Measurements from ENCODE around the gene STK11. TPM values are rescaled to one million over a fixed set of nuclear protein-coding genes. Genes with fewer than 3 reads are reported as not detected.

STK11 gene
- total RNA-seq, 3 donors from 2014 or later (not counting 1 experiment from before 2014, with no cell fraction given) = 51.5 to 61.1 (median 54.0) TPM

DNA sequence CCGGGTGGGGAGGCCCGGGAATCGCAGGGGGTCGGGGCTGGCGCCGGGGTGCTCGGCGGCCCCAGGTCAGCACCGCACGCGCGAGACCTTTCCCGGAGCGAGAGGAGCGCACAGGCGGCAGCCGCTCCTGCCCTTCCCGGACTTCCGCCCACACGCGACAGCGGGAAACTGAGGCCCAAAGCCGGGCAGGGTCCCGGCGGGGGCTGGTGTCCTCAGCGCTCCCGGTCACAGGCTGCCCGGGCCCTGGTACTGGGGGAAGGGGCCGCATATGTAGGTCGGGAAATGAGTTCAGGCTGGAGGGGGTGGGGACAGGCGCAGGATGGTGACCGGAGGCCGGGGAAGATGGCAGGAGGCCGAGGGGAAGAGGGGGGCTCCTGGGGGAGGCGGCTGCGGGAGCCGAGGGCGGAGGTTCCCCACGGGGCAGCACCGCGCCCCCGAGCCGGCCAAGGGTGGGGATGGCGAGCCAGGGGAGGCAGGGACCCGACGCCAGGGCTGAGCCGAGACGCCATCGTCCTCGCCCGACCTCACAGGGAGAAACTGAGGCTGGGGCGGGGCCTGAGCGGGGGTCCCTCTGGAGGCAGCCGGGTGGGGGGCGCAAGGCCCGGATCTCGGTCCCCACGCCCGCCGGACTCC is 31.6 kb downstream of the STK11 start:
- H3K27me3 Mint-ChIP-seq (ENCODE audit: low read depth in 2 of 2) = peaks cover 10 to 14% of the 10 kb centered on the region in 2 donors
- H3K4me3 Mint-ChIP-seq = peak overlapping the region; percentile 65
- no peaks in the 10 kb centered on the region for H3K9me3 ChIP-seq (ENCODE audit: control insufficient read depth, insufficient read depth, low read length)
- no peak overlapping the region for H3K4me3 ChIP-seq (ENCODE audit: low read length)
- WGBS (ENCODE audit: insufficient coverage) = under 1% methylated on average over 60 of the region's 60 CpGs
- TF ChIP-seq, protein P1, sequence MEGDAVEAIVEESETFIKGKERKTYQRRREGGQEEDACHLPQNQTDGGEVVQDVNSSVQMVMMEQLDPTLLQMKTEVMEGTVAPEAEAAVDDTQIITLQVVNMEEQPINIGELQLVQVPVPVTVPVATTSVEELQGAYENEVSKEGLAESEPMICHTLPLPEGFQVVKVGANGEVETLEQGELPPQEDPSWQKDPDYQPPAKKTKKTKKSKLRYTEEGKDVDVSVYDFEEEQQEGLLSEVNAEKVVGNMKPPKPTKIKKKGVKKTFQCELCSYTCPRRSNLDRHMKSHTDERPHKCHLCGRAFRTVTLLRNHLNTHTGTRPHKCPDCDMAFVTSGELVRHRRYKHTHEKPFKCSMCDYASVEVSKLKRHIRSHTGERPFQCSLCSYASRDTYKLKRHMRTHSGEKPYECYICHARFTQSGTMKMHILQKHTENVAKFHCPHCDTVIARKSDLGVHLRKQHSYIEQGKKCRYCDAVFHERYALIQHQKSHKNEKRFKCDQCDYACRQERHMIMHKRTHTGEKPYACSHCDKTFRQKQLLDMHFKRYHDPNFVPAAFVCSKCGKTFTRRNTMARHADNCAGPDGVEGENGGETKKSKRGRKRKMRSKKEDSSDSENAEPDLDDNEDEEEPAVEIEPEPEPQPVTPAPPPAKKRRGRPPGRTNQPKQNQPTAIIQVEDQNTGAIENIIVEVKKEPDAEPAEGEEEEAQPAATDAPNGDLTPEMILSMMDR (IDR thresholded peaks at IDR 0.05) = no peak
- no peak overlapping the region for H3K27ac Mint-ChIP-seq
- DNase-seq = peak in 1 of 2 donors; percentile 45
- H3K36me3 ChIP-seq (ENCODE audit: control insufficient read depth, insufficient read depth, low read length) = no peaks in the 10 kb centered on the region
- H3K27ac ChIP-seq (ENCODE audit: low read length) = no peak overlapping the region
- peaks cover 16 to 24% of the 10 kb centered on the region in 2 donors for H3K4me1 Mint-ChIP-seq
- ATAC-seq = no peak
- no peaks in the 10 kb centered on the region for H3K9me3 Mint-ChIP-seq
- intact Hi-C loops (cut with micrococcal nuclease) = no loop called here
- peaks cover 18% of the 10 kb centered on the region for H3K27me3 ChIP-seq (ENCODE audit: control insufficient read depth, insufficient read depth, low read length)
- peaks cover 36% of the 10 kb centered on the region for H3K4me1 ChIP-seq (ENCODE audit: control insufficient read depth, insufficient read depth, low read length)
- no peaks in the 10 kb centered on the region for H3K36me3 Mint-ChIP-seq

DNA sequence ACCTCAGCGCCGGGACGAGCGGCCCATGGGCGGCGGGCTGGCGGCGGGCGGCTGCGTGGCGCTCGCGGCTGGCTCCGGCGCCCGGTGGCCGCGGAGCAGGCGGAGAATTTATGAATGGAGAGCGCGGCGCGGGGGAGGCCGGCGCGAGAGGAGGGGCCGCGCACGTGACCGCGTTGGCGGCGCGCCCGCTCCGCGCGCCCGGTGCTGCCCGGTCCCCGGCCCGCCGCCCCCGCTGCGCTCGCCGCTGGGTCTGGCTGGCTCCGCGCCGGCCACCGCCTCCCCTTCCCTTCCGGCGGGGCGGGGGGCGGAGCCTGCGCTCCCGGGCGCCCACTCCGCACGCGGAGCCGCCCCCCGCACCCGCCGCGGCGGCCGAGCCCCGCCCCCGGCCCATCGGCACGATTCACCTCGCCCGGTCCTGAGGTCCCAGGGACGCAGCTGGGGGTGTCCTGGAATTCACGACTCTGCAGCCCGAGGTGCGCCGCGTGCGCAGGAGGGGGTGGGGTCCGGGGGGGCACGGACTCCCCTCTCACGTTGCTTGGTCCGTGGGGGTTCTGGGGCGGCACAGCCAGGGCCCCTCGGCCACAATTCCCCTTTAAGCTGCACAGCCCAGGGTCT is 32.3 kb downstream of the STK11 start, which contains the start of gene CBARP:
Gene CBARP, minus strand, starts transcription at position 252 of the 615 bp plus-strand sequence. CDS start 1,905 bp downstream, outside the sequence.
- DNase-seq = peak in 1 of 2 donors; percentile 64
- intact Hi-C loops (cut with micrococcal nuclease) = no loop called here
- Histone ChIP-seq H3K36me3 (ENCODE audit: control insufficient read depth, insufficient read depth, low read length) (no peaks in the 10 kb centered on the region), H3K27ac (ENCODE audit: low read length) (no peak within 1 kb of the TSS), H3K4me3 (ENCODE audit: low read length) (peak within 1 kb of the TSS; percentile 10), H3K27me3 (ENCODE audit: control insufficient read depth, insufficient read depth, low read length) (peaks cover 18% of the 10 kb centered on the region), H3K9me3 (ENCODE audit: control insufficient read depth, insufficient read depth, low read length) (no peaks in the 10 kb centered on the region), H3K4me1 (ENCODE audit: control insufficient read depth, insufficient read depth, low read length) (peaks cover 43% of the 10 kb centered on the region)
- Mint-ChIP-seq H3K4me3 (peak within 1 kb of the TSS; percentile 84), H3K27me3 (ENCODE audit: low read depth in 2 of 2) (peaks cover 10 to 14% of the 10 kb centered on the region in 2 donors), H3K9me3 (no peaks in the 10 kb centered on the region), H3K4me1 (peaks cover 16 to 28% of the 10 kb centered on the region in 2 donors), H3K27ac (peak within 1 kb of the TSS; percentile 67 to 86), H3K36me3 (no peaks in the 10 kb centered on the region)
- under 1% methylated on average over 87 of the region's 87 CpGs for WGBS (ENCODE audit: insufficient coverage)
- TF ChIP-seq, protein P1 (IDR thresholded peaks at IDR 0.05) = no peak
- no peak for ATAC-seq

DNA sequence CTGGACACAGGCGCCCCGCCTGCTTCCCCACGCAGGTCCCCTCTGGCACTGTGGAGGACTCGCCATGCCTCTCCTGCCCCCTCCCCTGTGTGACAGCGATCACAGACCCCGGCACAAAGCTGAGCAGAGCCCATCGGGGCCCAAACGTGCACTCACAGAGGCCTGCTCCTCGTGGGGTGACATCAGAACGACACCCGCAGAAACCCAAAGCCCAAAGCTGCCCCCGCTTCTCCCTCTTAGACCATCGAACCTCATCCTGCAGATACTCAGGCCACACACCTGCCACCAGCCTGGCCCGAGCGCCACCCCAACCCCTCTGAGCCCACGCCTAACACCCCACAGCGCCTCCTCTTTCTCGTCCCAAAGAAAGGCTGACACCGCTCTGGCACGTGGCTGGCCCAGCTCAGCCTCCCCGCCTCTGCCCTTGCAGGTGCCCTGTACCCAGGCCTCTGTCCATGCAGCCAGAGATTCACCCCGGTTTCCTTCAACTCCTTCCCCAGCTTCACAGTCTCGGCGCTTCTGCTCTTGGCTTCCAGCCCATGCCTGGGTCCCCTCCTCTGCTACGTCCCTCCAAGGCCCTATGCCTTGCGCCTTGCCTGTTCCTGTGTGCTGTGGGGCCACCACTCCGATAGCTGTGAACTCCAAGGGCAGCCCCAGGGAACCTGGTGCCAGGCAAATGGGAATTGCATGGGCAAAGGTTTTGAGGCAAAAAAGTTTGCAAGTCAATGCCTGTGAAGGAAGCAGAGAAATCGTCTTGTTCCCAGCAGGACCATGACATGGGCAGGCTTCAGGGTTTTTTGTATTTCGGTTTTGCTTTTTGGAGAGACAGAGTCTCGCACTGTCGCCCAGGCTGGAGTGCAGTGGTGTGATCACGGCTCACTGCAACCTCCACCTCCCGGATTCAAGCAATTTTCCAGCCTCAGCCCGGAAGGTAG is 33.1 kb downstream of the STK11 start:
- H3K4me1 ChIP-seq (ENCODE audit: control insufficient read depth, insufficient read depth, low read length) = peaks cover 50% of the 10 kb centered on the region
- peak in 1 of 2 donors; percentile 45 for DNase-seq

More for the DNA sequence above, 33.1 kb downstream of the STK11 start:
- peaks cover 16 to 28% of the 10 kb centered on the region in 2 donors for H3K4me1 Mint-ChIP-seq
- H3K27me3 Mint-ChIP-seq (ENCODE audit: low read depth in 2 of 2) = peaks cover 10 to 14% of the 10 kb centered on the region in 2 donors
- WGBS (ENCODE audit: insufficient coverage) = 60% methylated on average over 34 of the region's 34 CpGs
- H3K36me3 Mint-ChIP-seq = no peaks in the 10 kb centered on the region
- H3K4me3 Mint-ChIP-seq = peak overlapping the region; percentile 84
- no peaks in the 10 kb centered on the region for H3K9me3 Mint-ChIP-seq
- Histone ChIP-seq H3K27ac (ENCODE audit: low read length) (no peak overlapping the region), H3K4me3 (ENCODE audit: low read length) (no peak overlapping the region), H3K27me3 (ENCODE audit: control insufficient read depth, insufficient read depth, low read length) (peaks cover 18% of the 10 kb centered on the region), H3K36me3 (ENCODE audit: control insufficient read depth, insufficient read depth, low read length) (no peaks in the 10 kb centered on the region), H3K9me3 (ENCODE audit: control insufficient read depth, insufficient read depth, low read length) (no peaks in the 10 kb centered on the region)
- no peak for ATAC-seq
- peak overlapping the region; percentile 67 to 86 for H3K27ac Mint-ChIP-seq
- TF ChIP-seq, protein P1 (IDR thresholded peaks at IDR 0.05) = no peak
- intact Hi-C loops (cut with micrococcal nuclease) = no loop called here
